ACHN (cell line): Measurements from ENCODE around the gene CISD1.

ENCODE experiments used
- DNase-seq: peaks from one replicate; pipeline ENCODE4 v3.0.0-alpha.2; 2015
- in situ Hi-C: cut with HindIII; loops from 2 replicates; pipeline ENCODE4 v1.10.0; 2017; ENCODE audit warnings: low sequenced_read_pairs, low pct_ligation_motif_present, low pct_unique_long_range_greater_than_20kb

Gene CISD1

GRCh38 chr10:58260334-58260733 is 8.6 kb upstream of the CISD1 start:
- in situ Hi-C loops = no loop called here

GRCh38 chr10:58262766-58263165 is 6.2 kb upstream of the CISD1 start:
- DNase-seq = no peak
- in situ Hi-C loops = no loop called here

More at GRCh38 chr10:58260334-58260733, 8.6 kb upstream of the CISD1 start:
- DNase-seq = no peak

GRCh38 chr10:58264780-58265179 is 4.2 kb upstream of the CISD1 start:
- no peak for DNase-seq

GRCh38 chr10:58265249-58265648 is 3.7 kb upstream of the CISD1 start:
- in situ Hi-C loops = no loop called here
- DNase-seq = no peak

More at GRCh38 chr10:58264780-58265179, 4.2 kb upstream of the CISD1 start:
- in situ Hi-C loops = no loop called here

- in situ Hi-C loops = no loop called here
These were observed 2.7 kb upstream of the CISD1 start for GRCh38 chr10:58266003-58266825.

GRCh38 chr10:58266826-58267712 is 1.9 kb upstream of the CISD1 start:
- peak; percentile 70 for DNase-seq
- in situ Hi-C loops = no loop called here

More at GRCh38 chr10:58266003-58266825, 2.7 kb upstream of the CISD1 start:
- DNase-seq = peak; percentile 63

- DNase-seq = peak; percentile 93
- in situ Hi-C loops = no loop called here
These were observed 1.1 kb upstream of the CISD1 start, which contains the start of gene IPMK for GRCh38 chr10:58267713-58268453. TSS of gene IPMK (minus strand) at chr10:58267894. CDS start at chr10:58267611, 283 bp downstream.

GRCh38 chr10:58268454-58268945 is 462 bp upstream of the CISD1 start:
- in situ Hi-C loops = no loop called here
- no peak for DNase-seq

GRCh38 chr10:58269782-58270290 is 874 bp downstream of the CISD1 start:
- DNase-seq = no peak
- in situ Hi-C loops = no loop called here

GRCh38 chr10:58275261-58275660 is 6.3 kb downstream of the CISD1 start:
- peak; percentile 44 for DNase-seq
- in situ Hi-C loops = no loop called here

GRCh38 chr10:58275908-58276307 is 6.9 kb downstream of the CISD1 start:
- in situ Hi-C loops = no loop called here
- DNase-seq = peak; percentile 35

GRCh38 chr10:58278274-58278961 is 9.5 kb downstream of the CISD1 start:
- no peak for DNase-seq
- in situ Hi-C loops = no loop called here

- DNase-seq = no peak
- in situ Hi-C loops = no loop called here
These were observed 10.0 kb downstream of the CISD1 start for GRCh38 chr10:58278962-58279307.

GRCh38 chr10:58280477-58280876 is 11.5 kb downstream of the CISD1 start:
- no peak for DNase-seq
- in situ Hi-C loops = no loop called here

- in situ Hi-C loops = no loop called here
These were observed 12.3 kb downstream of the CISD1 start for GRCh38 chr10:58281092-58281752.

GRCh38 chr10:58282615-58283014 is 13.7 kb downstream of the CISD1 start:
- in situ Hi-C loops = no loop called here

More at GRCh38 chr10:58281092-58281752, 12.3 kb downstream of the CISD1 start:
- DNase-seq = no peak

GRCh38 chr10:58291538-58292174 is 22.7 kb downstream of the CISD1 start:
- DNase-seq = peak; percentile 65
- in situ Hi-C loops = no loop called here

More at GRCh38 chr10:58282615-58283014, 13.7 kb downstream of the CISD1 start:
- no peak for DNase-seq
